Measurements from ENCODE around the gene RAPGEF1. TPM values are rescaled to one million over a fixed set of nuclear protein-coding genes. Genes with fewer than 3 reads are reported as not detected.

Gene RAPGEF1
- total and polyA plus RNA-seq, 12 donors, result 14.5 to 136 (median 49.1) TPM

DNA sequence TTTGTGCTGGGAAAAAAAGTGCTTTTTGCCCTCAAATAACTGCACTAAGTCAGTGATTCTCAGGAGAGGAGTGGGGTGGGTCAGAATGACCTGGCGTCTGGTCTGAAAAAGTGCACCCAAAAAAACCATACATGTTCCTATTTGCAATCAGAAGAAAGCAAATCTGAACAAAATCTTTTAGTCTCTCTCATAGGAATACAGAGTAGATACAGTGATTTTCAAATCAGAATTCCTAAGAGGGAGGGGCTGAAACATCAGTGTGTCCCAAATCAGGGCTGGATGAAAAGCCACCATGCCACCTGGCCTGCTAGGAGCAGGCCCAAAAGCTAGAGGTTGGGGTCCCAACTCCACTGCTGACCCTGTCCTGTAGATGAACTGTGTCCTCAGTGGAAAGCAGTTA lies 66.8 kb downstream of the RAPGEF1 start:
- H3K4me1 ChIP-seq (replicated peaks in 1 of 2), result peaks cover 43 to 80% of the 10 kb centered on the region in 2 donors
- TF ChIP-seq, protein P1, sequence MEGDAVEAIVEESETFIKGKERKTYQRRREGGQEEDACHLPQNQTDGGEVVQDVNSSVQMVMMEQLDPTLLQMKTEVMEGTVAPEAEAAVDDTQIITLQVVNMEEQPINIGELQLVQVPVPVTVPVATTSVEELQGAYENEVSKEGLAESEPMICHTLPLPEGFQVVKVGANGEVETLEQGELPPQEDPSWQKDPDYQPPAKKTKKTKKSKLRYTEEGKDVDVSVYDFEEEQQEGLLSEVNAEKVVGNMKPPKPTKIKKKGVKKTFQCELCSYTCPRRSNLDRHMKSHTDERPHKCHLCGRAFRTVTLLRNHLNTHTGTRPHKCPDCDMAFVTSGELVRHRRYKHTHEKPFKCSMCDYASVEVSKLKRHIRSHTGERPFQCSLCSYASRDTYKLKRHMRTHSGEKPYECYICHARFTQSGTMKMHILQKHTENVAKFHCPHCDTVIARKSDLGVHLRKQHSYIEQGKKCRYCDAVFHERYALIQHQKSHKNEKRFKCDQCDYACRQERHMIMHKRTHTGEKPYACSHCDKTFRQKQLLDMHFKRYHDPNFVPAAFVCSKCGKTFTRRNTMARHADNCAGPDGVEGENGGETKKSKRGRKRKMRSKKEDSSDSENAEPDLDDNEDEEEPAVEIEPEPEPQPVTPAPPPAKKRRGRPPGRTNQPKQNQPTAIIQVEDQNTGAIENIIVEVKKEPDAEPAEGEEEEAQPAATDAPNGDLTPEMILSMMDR (IDR thresholded peaks at IDR 0.05), result no peak
- no peak for TF ChIP-seq POLR2A (IDR thresholded peaks at IDR 0.05)
- H3K27ac ChIP-seq, result peak overlapping the region in 1 of 5 donors; percentile 1
- H3K27me3 ChIP-seq, result no peaks in the 10 kb centered on the region
- intact Hi-C loops (cut with DNase I), result no loop called here
- no peaks in the 10 kb centered on the region for H3K36me3 ChIP-seq (replicated peaks in 1 of 2)
- DNase-seq, result peak in 1 of 7 donors; percentile 8
- H3K9me3 ChIP-seq (replicated peaks in 1 of 3), result no peaks in the 10 kb centered on the region
- WGBS, 4 donors, result 88 to 95% (median 93%) methylated on average over 1 of the region's 1 CpG
- no peak overlapping the region for H3K4me3 ChIP-seq

DNA sequence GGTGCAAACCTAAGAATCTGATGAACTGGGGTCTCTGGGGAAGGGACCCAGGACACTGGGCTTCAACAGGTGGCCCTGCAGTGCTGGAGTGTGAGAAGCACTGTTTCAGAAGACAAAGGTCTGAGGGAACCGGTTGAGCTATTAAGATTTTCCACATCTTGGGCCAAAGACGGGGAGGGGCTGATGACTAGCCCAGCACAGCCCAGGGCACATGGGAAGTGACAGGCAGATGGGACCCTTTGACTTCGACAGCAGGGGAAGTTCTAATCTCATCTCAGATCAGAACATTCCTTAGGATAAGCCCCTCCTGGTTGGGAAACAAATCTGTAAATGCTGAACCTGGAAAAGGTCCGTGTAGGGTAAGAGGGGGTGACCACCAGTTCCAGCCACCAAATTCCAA lies 67.4 kb downstream of the RAPGEF1 start:
- H3K4me1 ChIP-seq (replicated peaks in 1 of 2), result peaks cover 38 to 77% of the 10 kb centered on the region in 2 donors

DNA sequence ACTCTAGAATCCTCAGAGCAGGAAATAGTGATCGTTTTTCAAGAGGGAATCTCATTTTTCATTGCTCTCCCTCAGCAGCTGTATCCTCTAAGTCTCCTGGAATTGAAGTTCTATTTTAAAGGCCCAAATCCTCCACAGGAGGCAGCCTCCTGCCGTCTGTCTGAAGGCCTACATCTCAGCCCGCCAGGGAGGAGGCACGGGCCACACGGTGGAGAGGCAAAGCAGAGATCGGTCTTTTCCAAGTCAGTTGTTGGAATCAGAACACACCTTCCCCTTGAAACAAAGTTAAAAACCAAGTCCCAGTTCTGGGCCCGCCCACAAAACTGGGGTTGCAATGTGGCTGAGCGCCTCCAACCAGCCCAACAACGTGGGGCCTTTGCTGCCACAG lies 68.7 kb downstream of the RAPGEF1 start:
- TF ChIP-seq POLR2A (IDR thresholded peaks at IDR 0.05), result no peak
- TF ChIP-seq, protein P1 (IDR thresholded peaks at IDR 0.05), result no peak
- H3K4me3 ChIP-seq, result no peak overlapping the region
- no peaks in the 10 kb centered on the region for H3K27me3 ChIP-seq
- H3K27ac ChIP-seq, result peak overlapping the region in 2 of 5 donors; percentile 66 to 78
- H3K4me1 ChIP-seq (replicated peaks in 1 of 2), result peaks cover 26 to 64% of the 10 kb centered on the region in 2 donors
- WGBS, 4 donors, result 83 to 92% (median 86%) methylated on average over 6 to 9 of the region's 9 CpGs
- DNase-seq, result peak in 1 of 7 donors; percentile 19
- no peaks in the 10 kb centered on the region for H3K9me3 ChIP-seq (replicated peaks in 1 of 3)
- no peaks in the 10 kb centered on the region for H3K36me3 ChIP-seq (replicated peaks in 1 of 2)
- intact Hi-C loops (cut with DNase I), result no loop called here

More for the DNA sequence above, 67.4 kb downstream of the RAPGEF1 start:
- peak overlapping the region in 2 of 5 donors; percentile 1 to 2 for H3K27ac ChIP-seq
- TF ChIP-seq, protein P1 (IDR thresholded peaks at IDR 0.05), result no peak
- TF ChIP-seq POLR2A (IDR thresholded peaks at IDR 0.05), result no peak
- no peaks in the 10 kb centered on the region for H3K36me3 ChIP-seq (replicated peaks in 1 of 2)
- DNase-seq, result peak in 2 of 7 donors; percentile 27 to 72
- intact Hi-C loops (cut with DNase I), result no loop called here
- H3K4me3 ChIP-seq, result no peak overlapping the region
- no peaks in the 10 kb centered on the region for H3K27me3 ChIP-seq
- 65 to 74% (median 69%) methylated on average over 4 of the region's 4 CpGs for WGBS, 4 donors
- H3K9me3 ChIP-seq (replicated peaks in 1 of 3), result no peaks in the 10 kb centered on the region

DNA sequence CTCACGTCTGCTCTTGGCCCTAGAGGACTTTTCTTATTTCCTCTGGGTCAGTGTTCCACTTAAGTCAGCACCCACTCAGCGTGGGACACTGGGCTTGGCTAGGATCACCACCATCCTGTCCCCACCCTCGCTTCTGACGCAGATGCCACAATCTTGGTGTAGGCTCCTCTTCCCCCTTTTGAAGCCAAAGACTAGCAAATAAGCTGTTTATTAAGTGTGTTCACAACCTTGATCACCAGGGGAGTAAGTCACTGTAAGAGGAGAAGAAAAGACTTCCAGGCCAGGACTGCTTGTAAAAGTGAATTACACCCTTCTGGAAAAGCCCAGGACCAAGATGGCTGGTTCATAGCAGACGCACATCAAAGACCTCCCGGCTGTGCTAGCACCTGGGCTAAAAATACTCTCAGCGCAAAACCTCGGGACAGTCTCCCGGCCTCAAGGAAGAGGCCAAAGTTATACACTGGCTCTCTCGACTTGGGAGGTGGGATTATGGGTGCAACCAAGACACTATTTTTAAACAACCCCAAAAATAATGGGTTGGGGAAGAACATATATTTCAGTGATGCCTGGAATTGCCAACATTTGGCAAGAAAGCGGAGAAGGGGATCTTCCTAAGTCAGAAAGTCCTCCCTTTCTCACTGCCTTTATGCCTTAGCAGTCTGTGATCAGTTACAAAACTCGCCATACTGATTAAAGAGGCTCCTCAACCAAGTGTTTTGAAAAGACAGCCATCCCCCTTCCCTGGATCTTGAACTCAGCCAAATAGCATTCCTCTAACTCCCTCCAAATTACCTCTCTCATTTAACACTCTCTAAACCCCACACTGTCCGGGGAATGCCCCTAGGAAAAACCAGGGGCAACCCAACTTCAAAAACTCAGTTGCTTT lies 69.4 kb downstream of the RAPGEF1 start:
- Histone ChIP-seq H3K27ac (peak overlapping the region in 2 of 5 donors; percentile 70 to 78), H3K4me1 (replicated peaks in 1 of 2) (peaks cover 19 to 57% of the 10 kb centered on the region in 2 donors), H3K9me3 (replicated peaks in 1 of 3) (no peaks in the 10 kb centered on the region), H3K36me3 (replicated peaks in 1 of 2) (no peaks in the 10 kb centered on the region), H3K4me3 (no peak overlapping the region), H3K27me3 (no peaks in the 10 kb centered on the region)
- intact Hi-C loops (cut with DNase I), result no loop called here
- DNase-seq, result peak in 6 of 7 donors; percentile 51 to 80 (median 69)
- WGBS, 4 donors, result 59 to 88% (median 84%) methylated on average over 13 of the region's 13 CpGs
- TF ChIP-seq POLR2A (IDR thresholded peaks at IDR 0.05), result peak in 1 of 2 donors; percentile 17
- TF ChIP-seq, protein P1 (IDR thresholded peaks at IDR 0.05), result no peak
